ENCODE measurements around the gene ELMO1.

ELMO1 gene

GRCh38 chr7:36865019-36865418, 583.6 kb downstream of the ELMO1 start:
- DNase-seq, result no peak
- H4K20me1 ChIP-seq (ENCODE audit: insufficient read depth, low read length), result no peaks in the 10 kb centered on the region
- H3K9ac ChIP-seq (ENCODE audit: low read depth, low read length), result no peak overlapping the region
- no peaks in the 10 kb centered on the region for H3K79me2 ChIP-seq (ENCODE audit: insufficient read depth, low read length)
- H3K4me2 ChIP-seq (ENCODE audit: insufficient read depth, low read length), result no peak overlapping the region
- no peak overlapping the region for H2AFZ ChIP-seq (ENCODE audit: low read depth, low read length)
- H3K27me3 ChIP-seq (ENCODE audit: insufficient read depth, low read length, poor library complexity), result no peaks in the 10 kb centered on the region
- no peak for ATAC-seq (ENCODE audit: insufficient read depth, low read depth)
- no peaks in the 10 kb centered on the region for H3K9me3 ChIP-seq (ENCODE audit: insufficient read depth, low read length, severe bottlenecking)
- no peak overlapping the region for H3K27ac ChIP-seq (ENCODE audit: low read length)
- no peak for TF ChIP-seq CTCF (IDR thresholded peaks at IDR 0.05; ENCODE audit: borderline replicate concordance, extremely low read depth, low read length, poor library complexity, severe bottlenecking)
- no peak for TF ChIP-seq EZH2 (IDR thresholded peaks at IDR 0.05; ENCODE audit: borderline replicate concordance, low read depth, low read length, severe bottlenecking)
- no peaks in the 10 kb centered on the region for H3K4me1 ChIP-seq (ENCODE audit: insufficient read depth, low read length)
- no peak overlapping the region for H3K4me3 ChIP-seq (ENCODE audit: low read depth in 1 of 2, low read length in 2 of 2)
- H3K36me3 ChIP-seq (ENCODE audit: insufficient read depth, low read length), result peaks cover 41% of the 10 kb centered on the region

- DNase-seq (no peak), ATAC-seq (ENCODE audit: insufficient read depth, low read depth) (peak; percentile 50; the same call in 1 of the 3 replicates)
- Histone ChIP-seq H2AFZ (ENCODE audit: low read depth, low read length) (no peak overlapping the region), H3K36me3 (ENCODE audit: insufficient read depth, low read length) (peaks cover 44% of the 10 kb centered on the region), H3K9me3 (ENCODE audit: insufficient read depth, low read length, severe bottlenecking) (no peaks in the 10 kb centered on the region), H3K4me3 (ENCODE audit: low read depth in 1 of 2, low read length in 2 of 2) (no peak overlapping the region), H3K9ac (ENCODE audit: low read depth, low read length) (no peak overlapping the region), H3K79me2 (ENCODE audit: insufficient read depth, low read length) (no peaks in the 10 kb centered on the region), H3K4me2 (ENCODE audit: insufficient read depth, low read length) (no peak overlapping the region), H4K20me1 (ENCODE audit: insufficient read depth, low read length) (no peaks in the 10 kb centered on the region), H3K27me3 (ENCODE audit: insufficient read depth, low read length, poor library complexity) (no peaks in the 10 kb centered on the region), H3K4me1 (ENCODE audit: insufficient read depth, low read length) (no peaks in the 10 kb centered on the region), H3K27ac (ENCODE audit: low read length) (peak overlapping the region; percentile 26; the same call in 1 of the 2 replicates)
- no peak for TF ChIP-seq CTCF (IDR thresholded peaks at IDR 0.05; ENCODE audit: borderline replicate concordance, extremely low read depth, low read length, poor library complexity, severe bottlenecking)
- TF ChIP-seq EZH2 (IDR thresholded peaks at IDR 0.05; ENCODE audit: borderline replicate concordance, low read depth, low read length, severe bottlenecking), result no peak
Observed at GRCh38 chr7:36863901-36864701, 584.6 kb downstream of the ELMO1 start.

GRCh38 chr7:36862771-36863261, 585.8 kb downstream of the ELMO1 start:
- H3K4me3 ChIP-seq (ENCODE audit: low read depth in 1 of 2, low read length in 2 of 2), result no peak overlapping the region
- H3K27ac ChIP-seq (ENCODE audit: low read length), result no peak overlapping the region
- DNase-seq, result no peak
- no peak for TF ChIP-seq EZH2 (IDR thresholded peaks at IDR 0.05; ENCODE audit: borderline replicate concordance, low read depth, low read length, severe bottlenecking)
- TF ChIP-seq CTCF (IDR thresholded peaks at IDR 0.05; ENCODE audit: borderline replicate concordance, extremely low read depth, low read length, poor library complexity, severe bottlenecking), result no peak
- no peak overlapping the region for H3K9ac ChIP-seq (ENCODE audit: low read depth, low read length)
- H3K27me3 ChIP-seq (ENCODE audit: insufficient read depth, low read length, poor library complexity), result no peaks in the 10 kb centered on the region
- H3K4me2 ChIP-seq (ENCODE audit: insufficient read depth, low read length), result no peak overlapping the region
- ATAC-seq (ENCODE audit: insufficient read depth, low read depth), result no peak
- no peak overlapping the region for H2AFZ ChIP-seq (ENCODE audit: low read depth, low read length)
- H3K9me3 ChIP-seq (ENCODE audit: insufficient read depth, low read length, severe bottlenecking), result no peaks in the 10 kb centered on the region
- no peaks in the 10 kb centered on the region for H4K20me1 ChIP-seq (ENCODE audit: insufficient read depth, low read length)
- peaks cover 47% of the 10 kb centered on the region for H3K36me3 ChIP-seq (ENCODE audit: insufficient read depth, low read length)
- no peaks in the 10 kb centered on the region for H3K4me1 ChIP-seq (ENCODE audit: insufficient read depth, low read length)
- no peaks in the 10 kb centered on the region for H3K79me2 ChIP-seq (ENCODE audit: insufficient read depth, low read length)

Measured in DND-41 (cell line).